Sigmoid colon (tissue), 4 donors: Measurements from ENCODE around the gene DPYSL4.

Experiments used
- CTCF ChIP-seq, 4 experiments: fragments of 450-650 bp in 3 of 4; fragments of 200-600 bp in 1 of 4; IDR thresholded peaks; one replicate each; pipeline ENCODE4 v1.5.1; 2016 to 2019; ENCODE audit warnings: antibody characterized with exemption in 4 of 4, mild to moderate bottlenecking in 3 of 4, moderate library complexity in 2 of 4
- EP300 ChIP-seq, 4 donors: sonication (generic); formaldehyde crosslinking; IDR thresholded peaks; one replicate each; pipeline ENCODE4 v1.6.1; 2017; ENCODE audit warnings: antibody characterized with exemption in 4 of 4
- POLR2AphosphoS5 ChIP-seq, 4 donors: sonication (generic); formaldehyde crosslinking; IDR thresholded peaks; one replicate each; pipeline ENCODE4 v1.6.1; 2017; ENCODE audit warnings: antibody characterized with exemption in 4 of 4

- TF ChIP-seq CTCF (IDR thresholded peaks at IDR 0.05) (no peak), EP300 (IDR thresholded peaks at IDR 0.05) (no peak), POLR2AphosphoS5 (IDR thresholded peaks at IDR 0.05) (no peak)
Measured at GRCh38 chr10:132151286-132151950, 35.3 kb upstream of the DPYSL4 start.
